ENCODE results near the gene MRPL52.

Gene MRPL52

GRCh38 chr14:22884076-22884737, 54.5 kb downstream of the MRPL52 start:
- H3K36me3 ChIP-seq (ENCODE audit: control insufficient read depth, insufficient read depth, low read length) = no peaks in the 10 kb centered on the region
- no peak overlapping the region for H3K4me3 ChIP-seq (replicated peaks; ENCODE audit: low read depth, low read length)
- H3K27me3 ChIP-seq (replicated peaks; ENCODE audit: control insufficient read depth, insufficient read depth, low read length) = no peaks in the 10 kb centered on the region
- no peak for DNase-seq (ENCODE audit: extremely low read depth, insufficient read length)
- TF ChIP-seq CTCF (IDR thresholded peaks at IDR 0.05; ENCODE audit: insufficient read depth, low read length, poor library complexity, severe bottlenecking) = no peak

Data from GM06990 (cell line).